Heart left ventricle (tissue), 13 donors: ENCODE results near the gene FARP1.

Experiments
- CTCF ChIP-seq, 12 donors: fragments of 200-600 bp; sonication (generic) in 4 of 12; IDR thresholded peaks; one replicate each; pipeline versions ENCODE4 v1.5.0 to v1.8.0; 2018 to 2022; ENCODE audit warnings: antibody characterized with exemption in 12 of 12, mild to moderate bottlenecking in 5 of 12
- POLR2A ChIP-seq, 2 donors: fragments of 450-650 bp; IDR thresholded peaks; one replicate each; pipeline ENCODE4 v1.6.1; 2017; ENCODE audit warnings: antibody characterized with exemption in 2 of 2, mild to moderate bottlenecking in 2 of 2, moderate library complexity in 2 of 2
- donor health status: ischemic (EF 13 %, LVEDD 7.1; RV severe dilation, severe dysfunction).
- donor health status: DM: no; HTN: yes; CAD: no.
- donor health status: DM: no; HTN: no; CAD: no.
- donor health status: ischemic (EF 25% LVEDD 6.9; RV normal size, moderate dysfunction).
- donor health status: ischemic (EF 25% LVEDD 5.7; RV mildly dilated, moderate dysfunction).
- donor health status: ischemic (EF 35%, LVEDD 5.7; RV mildly dilated, moderate dysfunction).
- donor health status: nonischemic (EF 11% LVEDD 7.7; RV severe dilation, severe dysfunction).
- donor health status: DM: yes; HTN: yes; CAD: no.
- donor health status: PGD.
- donor health status: ischemic (EF 29% LVEDD 5.4; RV normal size, mild dysfunction).
- donor health status: nonischemic (EF 23%, LVEDD 6.1; RV moderate dilation, normal function).

- TF ChIP-seq CTCF (IDR thresholded peaks at IDR 0.05) (no peak), POLR2A (IDR thresholded peaks at IDR 0.05) (no peak)
These were observed 246.4 kb downstream of the FARP1 start for GRCh38 chr13:98389319-98389718.
